OCI-LY3 (cell line): ENCODE measurements around the gene GAK.

Experiments used
- H2AFZ ChIP-seq: fragments of 200-600, 300-600 bp; shearing (Covaris generic); 2 replicates; pipeline ENCODE4 v1.6.0; 2014; ENCODE audit warnings: antibody characterized with exemption, low read depth, low read length
- H3K27ac ChIP-seq: fragments of 200-600, 300-600 bp; sonication (generic); 2 replicates; pipeline ENCODE4 v1.5.1; 2014; ENCODE audit warnings: mild to moderate bottlenecking, low read length, moderate library complexity, mixed read lengths
- H3K27me3 ChIP-seq: fragments of 200-600, 300-600 bp; sonication (generic); 2 replicates; pipeline ENCODE4 v1.6.1; 2014; ENCODE audit warnings: low read depth, low read length, mixed read lengths
- H3K36me3 ChIP-seq: fragments of 200-600, 300-600 bp; sonication (generic); replicated peaks from 2 replicates; pipeline ENCODE3; 2014; ENCODE audit warnings: low read depth, low read length, mixed read lengths
- H3K4me1 ChIP-seq: fragments of 300-600, 200-600 bp; sonication (generic); 2 replicates; pipeline ENCODE4 v1.6.1; 2014; ENCODE audit warnings: low read length, mixed read lengths
- H3K4me2 ChIP-seq: fragments of 200-600, 300-600 bp; sonication (generic); 2 replicates; pipeline ENCODE4 v1.6.1; 2014; ENCODE audit warnings: low read length, mixed read lengths
- H3K4me3 ChIP-seq: fragments of 300-600, 200-600 bp; sonication (generic); 2 replicates; pipeline ENCODE4 v1.5.1; 2014; ENCODE audit warnings: antibody characterized with exemption, mild to moderate bottlenecking, low read length, moderate library complexity
- H3K79me2 ChIP-seq: fragments of 300-600, 200-600 bp; shearing (Covaris generic); 2 replicates; pipeline ENCODE4 v1.6.1; 2014; ENCODE audit warnings: mild to moderate bottlenecking, low read length, mixed read lengths
- H3K9ac ChIP-seq: fragments of 300-600, 200-600 bp; shearing (Covaris generic); 2 replicates; pipeline ENCODE4 v1.6.0; 2014; ENCODE audit warnings: mild to moderate bottlenecking, low read length, moderate library complexity
- H3K9me3 ChIP-seq: fragments of 200-600, 300-600 bp; shearing (Covaris generic); 2 replicates; pipeline ENCODE4 v1.6.1; 2014; ENCODE audit warnings: low read length, mixed read lengths; ENCODE audit not compliant: insufficient read depth
- H4K20me1 ChIP-seq: fragments of 200-600, 300-600 bp; sonication (generic); 2 replicates; pipeline ENCODE4 v1.6.1; 2016; ENCODE audit warnings: low read length, mixed read lengths; ENCODE audit not compliant: insufficient read depth
- CTCF ChIP-seq: fragments of 200-600, 300-600 bp; sonication (generic); IDR thresholded peaks from 2 replicates; pipeline ENCODE4 v1.5.1; 2014; ENCODE audit warnings: antibody characterized with exemption, low read length, low read depth
- EZH2phosphoT487 ChIP-seq: fragments of 200-600 bp; shearing (Covaris generic); IDR thresholded peaks from 2 replicates; pipeline ENCODE4 v1.6.1; 2018; ENCODE audit warnings: antibody characterized with exemption, mixed run types, low read depth

The GAK gene

GRCh38 chr4:876780-877179 lies 55.3 kb downstream of the GAK start:
- no peak for TF ChIP-seq EZH2phosphoT487
- TF ChIP-seq CTCF = peak; percentile 22; the same call in 1 of the 2 replicates
- Histone ChIP-seq H3K4me2 (no peak overlapping the region), H3K27me3 (no peaks in the 10 kb centered on the region), H3K9ac (no peak overlapping the region), H3K36me3 (peaks cover 14% of the 10 kb centered on the region), H3K27ac (no peak overlapping the region), H3K9me3 (no peaks in the 10 kb centered on the region), H3K4me3 (no peak overlapping the region), H4K20me1 (no peaks in the 10 kb centered on the region), H2AFZ (no peak overlapping the region), H3K4me1 (no peaks in the 10 kb centered on the region), H3K79me2 (no peaks in the 10 kb centered on the region)

GRCh38 chr4:875818-876423 lies 56.2 kb downstream of the GAK start:
- H3K36me3 ChIP-seq = peaks cover 14% of the 10 kb centered on the region
- no peaks in the 10 kb centered on the region for H3K4me1 ChIP-seq
- no peaks in the 10 kb centered on the region for H4K20me1 ChIP-seq
- no peak overlapping the region for H3K27ac ChIP-seq
- H3K27me3 ChIP-seq = no peaks in the 10 kb centered on the region
- no peaks in the 10 kb centered on the region for H3K79me2 ChIP-seq
- no peak overlapping the region for H3K4me3 ChIP-seq
- no peak overlapping the region for H3K4me2 ChIP-seq
- no peaks in the 10 kb centered on the region for H3K9me3 ChIP-seq
- no peak overlapping the region for H2AFZ ChIP-seq
- no peak for TF ChIP-seq CTCF
- no peak for TF ChIP-seq EZH2phosphoT487
- H3K9ac ChIP-seq = no peak overlapping the region

- H3K4me1 ChIP-seq = no peaks in the 10 kb centered on the region
- no peaks in the 10 kb centered on the region for H3K79me2 ChIP-seq
- H4K20me1 ChIP-seq = no peaks in the 10 kb centered on the region
- no peaks in the 10 kb centered on the region for H3K27me3 ChIP-seq
- H3K9me3 ChIP-seq = no peaks in the 10 kb centered on the region
- H3K4me3 ChIP-seq = no peak overlapping the region
- peaks cover 19% of the 10 kb centered on the region for H3K36me3 ChIP-seq
- no peak overlapping the region for H3K9ac ChIP-seq
- H3K4me2 ChIP-seq = no peak overlapping the region
- no peak overlapping the region for H3K27ac ChIP-seq
- TF ChIP-seq EZH2phosphoT487 = no peak
- no peak for TF ChIP-seq CTCF
- H2AFZ ChIP-seq = no peak overlapping the region
Measured at GRCh38 chr4:874971-875817, 56.9 kb downstream of the GAK start.

- H3K36me3 ChIP-seq = peaks cover 26% of the 10 kb centered on the region
- H3K9me3 ChIP-seq = no peaks in the 10 kb centered on the region
- no peak overlapping the region for H3K9ac ChIP-seq
- H2AFZ ChIP-seq = no peak overlapping the region
- no peaks in the 10 kb centered on the region for H3K79me2 ChIP-seq
- no peaks in the 10 kb centered on the region for H3K27me3 ChIP-seq
- H3K4me2 ChIP-seq = no peak overlapping the region
- TF ChIP-seq EZH2phosphoT487 (no peak), CTCF (no peak)
- H4K20me1 ChIP-seq = no peaks in the 10 kb centered on the region
- H3K4me3 ChIP-seq = no peak overlapping the region
- no peak overlapping the region for H3K27ac ChIP-seq
- no peaks in the 10 kb centered on the region for H3K4me1 ChIP-seq
Measured at GRCh38 chr4:874056-874455, 58.1 kb downstream of the GAK start.
